DMS79 treated with DMSO at 0.1 percent for 48 hours (cell line): ENCODE data around the gene GP1BA.

Experiments used
- DNase-seq: peaks from one replicate; lab custom pipeline; 2025; lab: John Stamatoyannopoulos, UW

Gene GP1BA

GRCh38 chr17:4973256-4974114 lies 41.4 kb downstream of the GP1BA start:
- DNase-seq, result no peak

GRCh38 chr17:4974115-4974670 lies 42.1 kb downstream of the GP1BA start:
- DNase-seq, result no peak

GRCh38 chr17:4978726-4979125 lies 46.6 kb downstream of the GP1BA start:
- DNase-seq, result no peak

- DNase-seq, result no peak
These were observed 48.7 kb downstream of the GP1BA start for GRCh38 chr17:4980644-4981216.

GRCh38 chr17:4982305-4982704 lies 50.2 kb downstream of the GP1BA start:
- DNase-seq, result no peak
